Upper lobe of left lung (tissue), 6 donors: ENCODE data around the gene SENP5. TPM values are rescaled to one million over a fixed set of nuclear protein-coding genes. Genes with fewer than 3 reads are reported as not detected.
"Not testable (repeated sequence)": the region's sequence is repeated elsewhere in the genome, so short reads cannot be mapped to it uniquely, and the experiment has no call there.

Experiments
- ATAC-seq, 2 donors: fragments of 200-7000 bp; cut with Tn5 transposase; one replicate each; pipeline ENCODE4 v1.9.1; 2022; ENCODE audit warnings: mild to moderate bottlenecking in 2 of 2, moderate library complexity in 2 of 2; ENCODE audit not compliant: low FRiP score in 2 of 2
- DNase-seq, 2 donors: peaks; one replicate each; pipeline ENCODE4 v3.0.0-alpha.2; 2019 to 2020
- H3K27ac ChIP-seq, 4 donors: fragments of 200-600 bp; sonication (generic); one replicate each; pipeline ENCODE4 v1.5.1; 2016 to 2019
- H3K27me3 ChIP-seq, 4 donors: fragments of 200-600 bp; sonication (generic); one replicate each; pipeline ENCODE4 v1.5.1; 2017 to 2019
- H3K36me3 ChIP-seq, 4 donors: fragments of 200-600 bp; sonication (generic); one replicate each; pipeline ENCODE4 v1.5.1; 2016 to 2019
- H3K4me1 ChIP-seq, 4 donors: fragments of 200-600 bp; sonication (generic); one replicate each; pipeline ENCODE4 v1.5.1; 2018 to 2019
- H3K4me3 ChIP-seq, 4 donors: fragments of 200-600 bp; sonication (generic); one replicate each; pipeline ENCODE4 v1.5.1; 2017 to 2019; ENCODE audit warnings: mild to moderate bottlenecking in 2 of 4, moderate library complexity in 1 of 4
- H3K9me3 ChIP-seq, 4 donors: fragments of 200-600 bp; sonication (generic); one replicate each; pipeline ENCODE4 v1.5.1; 2018 to 2019
- CTCF ChIP-seq, 6 experiments: fragments of 450-650 bp in 4 of 6; fragments of 200-600 bp in 2 of 6; sonication (generic) in 2 of 6; IDR thresholded peaks; one replicate each; pipeline ENCODE4 v1.5.1; 2016 to 2019; ENCODE audit warnings: antibody characterized with exemption in 6 of 6
- EP300 ChIP-seq, 4 donors: sonication (generic); formaldehyde crosslinking; IDR thresholded peaks; one replicate each; pipeline ENCODE4 v1.5.1; 2017; ENCODE audit warnings: antibody characterized with exemption in 4 of 4, control low read depth in 2 of 4
- POLR2A ChIP-seq, 4 donors: fragments of 450-650 bp; IDR thresholded peaks; one replicate each; pipeline ENCODE4 v1.5.1; 2016 to 2017; ENCODE audit warnings: antibody characterized with exemption in 4 of 4, mild to moderate bottlenecking in 2 of 4
- POLR2AphosphoS5 ChIP-seq, 2 donors: sonication (generic); formaldehyde crosslinking; IDR thresholded peaks; one replicate each; pipeline ENCODE4 v1.5.1; 2017; ENCODE audit warnings: antibody characterized with exemption in 2 of 2
- WGBS, 2 donors: methylation state at CpG; one replicate each; pipeline ENCODE4 v1.1.5; 2017 to 2018; 5-methylcytosine and 5-hydroxymethylcytosine counted together
- total RNA-seq, 6 donors: library from RNA; depleted of rRNA in 4 of 6; stranded (reverse); fragments of >200 nt in 4 of 6; gene quantifications; one replicate each; pipeline versions ENCODE4 v1.1.0 to v1.2.1, GENCODE V29; 2016 to 2021
- donor health status: DM: no; HTN: no; CAD: no; lungs with moderate emphysema.
- donor health status: DM: no; HTN: yes; CAD: no; lungs with severe emphysema.

Gene SENP5
- 10 to 100 TPM; 25.8 to 67.1 (median 41.5) TPM for total RNA-seq

GRCh38 chr3:196867507-196868296, at the start of gene SENP5:
Gene SENP5, plus strand, starts transcription at chr3:196867920. Its CDS starts 17,262 bp downstream, at chr3:196885182.
- peak; percentile 88 to 99 (median 94) for TF ChIP-seq POLR2A (IDR thresholded peaks at IDR 0.05)
- TF ChIP-seq POLR2AphosphoS5 (IDR thresholded peaks at IDR 0.05) = peak; percentile 97 to 99
- TF ChIP-seq EP300 (IDR thresholded peaks at IDR 0.05) = peak in 1 of 4 donors; percentile 31
- peak in 1 of 6 experiments; percentile 28 for TF ChIP-seq CTCF (IDR thresholded peaks at IDR 0.05)
- Histone ChIP-seq H3K9me3 (no peaks in the 10 kb centered on the region), H3K36me3 (peaks cover 0 to 8% (median 0%) of the 10 kb centered on the region in 4 donors), H3K4me3 (peak within 1 kb of the TSS; percentile 84 to 100 (median 94)), H3K27me3 (no peaks in the 10 kb centered on the region), H3K4me1 (peaks cover 18 to 45% (median 23%) of the 10 kb centered on the region in 4 donors), H3K27ac (peak within 1 kb of the TSS; percentile 92 to 99 (median 94))
- DNase-seq (peak; percentile 94 to 99), ATAC-seq (peak; percentile 98 to 99)
- 1% methylated on average over 15 to 34 of the region's 93 CpGs for WGBS, 2 donors

GRCh38 chr3:196821806-196822355, 45.8 kb upstream of the SENP5 start:
- Histone ChIP-seq H3K36me3 (peaks cover 16 to 97% (median 72%) of the 10 kb centered on the region in 4 donors), H3K27me3 (no peaks in the 10 kb centered on the region), H3K4me3 (no peak overlapping the region), H3K9me3 (no peaks in the 10 kb centered on the region), H3K27ac (no peak overlapping the region), H3K4me1 (no peaks in the 10 kb centered on the region)
- WGBS, 2 donors = 92% methylated on average over 6 of the region's 6 CpGs
- TF ChIP-seq POLR2AphosphoS5 (IDR thresholded peaks at IDR 0.05) = no peak
- TF ChIP-seq EP300 (IDR thresholded peaks at IDR 0.05) = no peak
- no peak for TF ChIP-seq POLR2A (IDR thresholded peaks at IDR 0.05)
- no peak for TF ChIP-seq CTCF (IDR thresholded peaks at IDR 0.05)
- ATAC-seq = no peak
- DNase-seq = no peak

- H3K27me3 ChIP-seq, H3K4me3 ChIP-seq, H3K9me3 ChIP-seq, ATAC-seq, DNase-seq, H3K4me1 ChIP-seq, H3K27ac ChIP-seq: not testable (repeated sequence)
- H3K36me3 ChIP-seq = peaks cover 5 to 72% (median 19%) of the 10 kb centered on the region in 4 donors
- 96% methylated on average over 3 of the region's 3 CpGs for WGBS, 2 donors
Observed at GRCh38 chr3:196829651-196830050, 38.1 kb upstream of the SENP5 start.

GRCh38 chr3:196835086-196835485, 32.6 kb upstream of the SENP5 start:
- Histone ChIP-seq H3K36me3 (peaks cover 0 to 19% (median 5%) of the 10 kb centered on the region in 4 donors), H3K4me1 (peaks cover 0 to 3% (median 0%) of the 10 kb centered on the region in 4 donors), H3K9me3 (no peaks in the 10 kb centered on the region), H3K4me3 (no peak overlapping the region), H3K27me3 (no peaks in the 10 kb centered on the region), H3K27ac (no peak overlapping the region)
- 53 to 60% methylated on average over 8 of the region's 8 CpGs for WGBS, 2 donors
- DNase-seq (no peak), ATAC-seq (no peak)
- no peak for TF ChIP-seq POLR2A (IDR thresholded peaks at IDR 0.05)
- TF ChIP-seq POLR2AphosphoS5 (IDR thresholded peaks at IDR 0.05) = no peak
- TF ChIP-seq EP300 (IDR thresholded peaks at IDR 0.05) = no peak
- no peak for TF ChIP-seq CTCF (IDR thresholded peaks at IDR 0.05)

- not testable (repeated sequence) for H3K27me3 ChIP-seq, DNase-seq, H3K4me1 ChIP-seq, H3K27ac ChIP-seq, H3K4me3 ChIP-seq, ATAC-seq, H3K36me3 ChIP-seq, H3K9me3 ChIP-seq
- WGBS, 2 donors = 59 to 79% methylated on average over 1 of the region's 1 CpG
Observed at GRCh38 chr3:196836626-196837025, 31.1 kb upstream of the SENP5 start.
